Measurements from ENCODE around the gene TNFRSF1B.
"Not testable (repeated sequence)": the region's sequence is repeated elsewhere in the genome, so short reads cannot be mapped to it uniquely, and the experiment has no call there.

Gene TNFRSF1B

GRCh38 chr1:12224092-12224491, 57.3 kb downstream of the TNFRSF1B start:
- not testable (repeated sequence) for DNase-seq

- DNase-seq: no peak
These were observed 62.2 kb downstream of the TNFRSF1B start for GRCh38 chr1:12228979-12229378.

GRCh38 chr1:12229386-12229834, 62.6 kb downstream of the TNFRSF1B start:
- no peak for DNase-seq

- peak; percentile 75 for DNase-seq
These were observed 63.2 kb downstream of the TNFRSF1B start, which contains the start of gene VPS13D for GRCh38 chr1:12229835-12230548. Gene VPS13D (plus strand): TSS chr1:12230030. CDS start chr1:12234267, 4,237 bp downstream.

GRCh38 chr1:12230549-12231275, 63.9 kb downstream of the TNFRSF1B start:
- no peak for DNase-seq

GRCh38 chr1:12231276-12231595, 64.4 kb downstream of the TNFRSF1B start:
- DNase-seq: no peak

- no peak for DNase-seq
These were observed 65.4 kb downstream of the TNFRSF1B start for GRCh38 chr1:12232221-12232620.

- DNase-seq: no peak
These were observed 77.3 kb downstream of the TNFRSF1B start for GRCh38 chr1:12244078-12244477.

GRCh38 chr1:12244585-12244984, 77.8 kb downstream of the TNFRSF1B start:
- DNase-seq: no peak

GRCh38 chr1:12245116-12245515, 78.3 kb downstream of the TNFRSF1B start:
- no peak for DNase-seq

GRCh38 chr1:12245733-12246132, 78.9 kb downstream of the TNFRSF1B start:
- DNase-seq: no peak

- DNase-seq: no peak
These were observed 79.8 kb downstream of the TNFRSF1B start for GRCh38 chr1:12246584-12246983.

GRCh38 chr1:12249181-12249580, 82.4 kb downstream of the TNFRSF1B start:
- peak; percentile 32 for DNase-seq

GRCh38 chr1:12249748-12250147, 83.0 kb downstream of the TNFRSF1B start:
- no peak for DNase-seq

GRCh38 chr1:12251442-12251841, 84.7 kb downstream of the TNFRSF1B start:
- peak; percentile 19 for DNase-seq

GRCh38 chr1:12255913-12256312, 89.1 kb downstream of the TNFRSF1B start:
- no peak for DNase-seq

GRCh38 chr1:12258272-12258671, 91.5 kb downstream of the TNFRSF1B start:
- no peak for DNase-seq
